SK-N-SH (cell line): ENCODE data around the gene CPTP. TPM values are rescaled to one million over a fixed set of nuclear protein-coding genes. Genes with fewer than 3 reads are reported as not detected.
A peak's percentile ranks its signal among the peaks of the same experiment; 100 is the strongest.

Source experiments
- CTCF ChIA-PET: fragments of 300-600, 350-600 bp; formaldehyde crosslinking; extraction: SDS; loops from one replicate; lab custom pipeline; 2021; lab: Yijun Ruan, JAX
- POLR2A ChIA-PET: fragments of 350-600 bp; sonication (Branson Sonifier 250); formaldehyde crosslinking; extraction: SDS; loops from one replicate; lab custom pipeline; 2020; ENCODE audit warnings: antibody characterized with exemption, inconsistent platforms; lab: Yijun Ruan, JAX
- DNase-seq: peaks from one replicate; pipeline ENCODE4 v3.0.0; 2012
- H2AFZ ChIP-seq: fragments of 200-600 bp; sonication (generic); 2 replicates; pipeline ENCODE4 v1.8.1; 2016; ENCODE audit warnings: antibody characterized with exemption, mild to moderate bottlenecking, low read depth
- H3F3A ChIP-seq: fragments of 200-600 bp; sonication (generic); replicated peaks from 2 replicates; pipeline ENCODE3; 2016; ENCODE audit warnings: antibody characterized with exemption, mild to moderate bottlenecking; ENCODE audit not compliant: insufficient read depth
- H3K27ac ChIP-seq, 2 experiments: fragments of 200-500 bp in 1 of 2; fragments of 200-600 bp in 1 of 2; sonication (Bioruptor generic) in 1 of 2; sonication (generic), shearing (Covaris generic) in 1 of 2; 2 replicates each; pipeline versions ENCODE4 v1.5.1 to v1.6.1; 2014 to 2016; ENCODE audit warnings: low read depth in 2 of 2, inconsistent platforms in 1 of 2, low read length in 1 of 2, mild to moderate bottlenecking in 1 of 2, mixed read lengths in 1 of 2
- H3K27me3 ChIP-seq: fragments of 200-600 bp; sonication (generic), shearing (Covaris generic); 2 replicates; pipeline ENCODE4 v1.6.1; 2016; ENCODE audit warnings: mixed run types; ENCODE audit not compliant: insufficient read depth
- H3K36me3 ChIP-seq, 2 experiments: fragments of 200-500 bp in 1 of 2; fragments of 200-600 bp in 1 of 2; sonication (Bioruptor generic) in 1 of 2; sonication (generic) in 1 of 2; replicated peaks in 1 of 2; 2 replicates each; pipeline versions ENCODE3 to v1.5.1; 2014 to 2016; ENCODE audit warnings: low read length in 1 of 2, mild to moderate bottlenecking in 1 of 2; ENCODE audit not compliant: insufficient read depth in 2 of 2, control insufficient read depth in 1 of 2
- H3K4me1 ChIP-seq, 2 experiments: fragments of 200-500 bp in 1 of 2; fragments of 200-600 bp in 1 of 2; sonication (Bioruptor generic) in 1 of 2; sonication (generic), shearing (Covaris generic) in 1 of 2; 2 replicates each; pipeline versions ENCODE4 v1.5.1 to v1.6.1; 2014 to 2016; ENCODE audit warnings: low read depth in 1 of 2, low read length in 1 of 2, mixed run types in 1 of 2; ENCODE audit not compliant: insufficient read depth in 2 of 2, control insufficient read depth in 1 of 2
- H3K4me2 ChIP-seq: fragments of 200-600 bp; sonication (generic), shearing (Covaris generic); 2 replicates; pipeline ENCODE4 v1.6.1; 2017; ENCODE audit warnings: mixed run types
- H3K4me3 ChIP-seq, 2 experiments: fragments of 200-500 bp in 1 of 2; fragments of 200-600 bp in 1 of 2; sonication (Bioruptor generic) in 1 of 2; sonication (generic), shearing (Covaris generic) in 1 of 2; 2 replicates each; pipeline versions ENCODE4 v1.5.1 to v1.8.1; 2014 to 2016; ENCODE audit warnings: low read depth in 2 of 2, inconsistent platforms in 1 of 2, low read length in 1 of 2, mild to moderate bottlenecking in 1 of 2, mixed read lengths in 1 of 2, moderate library complexity in 1 of 2
- H3K79me2 ChIP-seq: fragments of 200-600 bp; sonication (generic); 2 replicates; pipeline ENCODE4 v1.8.1; 2017; ENCODE audit warnings: mild to moderate bottlenecking; ENCODE audit not compliant: insufficient read depth
- H3K9ac ChIP-seq: fragments of 200-600 bp; sonication (generic); 2 replicates; pipeline ENCODE4 v1.6.1; 2017; ENCODE audit warnings: mixed run types
- H3K9me2 ChIP-seq: fragments of 200-600 bp; sonication (generic); 2 replicates; pipeline ENCODE4 v1.6.1; 2017; ENCODE audit warnings: mixed run types
- H3K9me3 ChIP-seq: fragments of 200-600 bp; sonication (generic); 2 replicates; pipeline ENCODE4 v1.6.1; 2017; ENCODE audit warnings: mixed run types, mild to moderate bottlenecking, moderate library complexity
- H4K20me1 ChIP-seq: fragments of 200-600 bp; sonication (generic); 2 replicates; pipeline ENCODE4 v1.6.1; 2017; ENCODE audit warnings: mild to moderate bottlenecking, mixed run types; ENCODE audit not compliant: insufficient read depth
- FOXJ3 ChIP-seq: sonication (generic); formaldehyde crosslinking; IDR thresholded peaks from 2 replicates; pipeline ENCODE4 v1.5.1; 2020; ENCODE audit warnings: mild to moderate bottlenecking, missing genetic modification reagents
- MEF2A ChIP-seq: IDR thresholded peaks from 2 replicates; pipeline ENCODE4 v1.4.0; 2012; ENCODE audit warnings: low read depth, borderline replicate concordance
- NRF1 ChIP-seq: IDR thresholded peaks from 2 replicates; pipeline ENCODE4 v1.6.1; 2012; ENCODE audit warnings: low read depth, mild to moderate bottlenecking, low read length
- RFX5 ChIP-seq: IDR thresholded peaks from 2 replicates; pipeline ENCODE4 v1.6.1; 2012; ENCODE audit warnings: mild to moderate bottlenecking, improper control_type of control experiment, low read length
- SIN3A ChIP-seq: IDR thresholded peaks from 2 replicates; pipeline ENCODE4 v1.6.1; 2012; ENCODE audit warnings: low read depth, mild to moderate bottlenecking, low read length, moderate library complexity, borderline replicate concordance
- TEAD4 ChIP-seq: IDR thresholded peaks from 2 replicates; pipeline ENCODE4 v1.4.0; 2012; ENCODE audit warnings: mild to moderate bottlenecking, borderline replicate concordance; ENCODE audit not compliant: insufficient read depth
- YY1 ChIP-seq: IDR thresholded peaks from 2 replicates; pipeline ENCODE4 v1.4.0; 2012; ENCODE audit warnings: low read depth, mild to moderate bottlenecking
- WGBS: methylation state at CpG from one replicate; pipeline ENCODE4 v1.1.6; 2017; ENCODE audit warnings: low lambda C conversion rate; 5-methylcytosine and 5-hydroxymethylcytosine counted together
- polyA plus RNA-seq, 3 experiments: library from polyadenylated mRNA; depleted of rRNA; stranded (reverse); fragments of >200 nt; gene quantifications; 2 replicates each; pipeline ENCODE4 v1.2.3, GENCODE V29; 2012
- TF ChIP-seq, protein P1 (sequence below): IDR thresholded peaks from 2 replicates; pipeline ENCODE4 v1.6.1; 2012; ENCODE audit warnings: mild to moderate bottlenecking, low read depth, low read length, moderate library complexity
- TF ChIP-seq, protein P2 (sequence below): IDR thresholded peaks from 2 replicates; pipeline ENCODE4; 2012

The CPTP gene
- polyA plus RNA-seq, 1 of the 3 experiments (the other 2 are of a cell fraction), result 13.4 TPM

DNA sequence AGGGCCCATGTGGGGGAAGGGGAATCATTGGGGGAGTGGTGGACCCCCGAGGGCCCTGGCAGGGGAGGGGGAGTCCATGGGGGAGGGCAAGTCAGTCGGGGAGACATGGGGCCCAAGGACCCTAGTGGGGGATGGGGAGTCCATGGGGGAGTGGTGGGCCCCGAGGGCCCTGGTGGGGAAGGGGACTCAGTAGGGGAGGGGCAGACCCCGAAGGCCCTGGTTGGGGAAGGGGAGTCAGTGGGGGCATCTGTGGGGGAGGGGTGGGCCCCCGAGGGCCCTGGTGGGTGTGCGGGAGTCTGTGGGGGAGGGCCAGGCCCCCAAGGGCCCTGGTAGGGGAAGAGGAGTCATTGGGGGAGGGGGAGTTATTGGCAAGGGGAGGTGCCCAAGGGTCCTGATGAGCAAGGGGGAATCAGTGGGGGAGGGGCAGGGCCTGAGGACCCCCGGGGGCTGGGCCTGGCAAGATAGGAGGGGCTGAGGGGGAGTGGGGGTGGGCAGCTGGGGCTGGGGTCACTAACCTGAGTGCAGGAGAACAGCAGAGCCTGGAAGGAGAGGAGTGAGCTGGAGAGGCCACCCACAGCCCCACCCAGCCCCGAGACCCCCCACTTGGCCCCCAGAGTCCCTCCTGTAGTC lies 31.7 kb downstream of the CPTP start:
- Histone ChIP-seq H3K9ac (no peak overlapping the region), H4K20me1 (no peaks in the 10 kb centered on the region), H3F3A (peaks cover 9% of the 10 kb centered on the region), H2AFZ (no peak overlapping the region), H3K4me3 (no peak overlapping the region), H3K9me2 (no peaks in the 10 kb centered on the region), H3K27ac (no peak overlapping the region; a peak in 1 of 4 replicates), H3K27me3 (no peaks in the 10 kb centered on the region), H3K79me2 (no peaks in the 10 kb centered on the region), H3K36me3 (no peaks in the 10 kb centered on the region), H3K4me1 (peaks cover 20 to 68% of the 10 kb centered on the region in 2 experiments; a peak in 3 of 4 replicates), H3K4me2 (no peak overlapping the region), H3K9me3 (no peaks in the 10 kb centered on the region)
- TF ChIP-seq RFX5 (no peak), YY1 (no peak), FOXJ3 (CRISPR knock-in tag) (no peak), TEAD4 (no peak), MEF2A (no peak), SIN3A (no peak)
- TF ChIP-seq, protein P1, sequence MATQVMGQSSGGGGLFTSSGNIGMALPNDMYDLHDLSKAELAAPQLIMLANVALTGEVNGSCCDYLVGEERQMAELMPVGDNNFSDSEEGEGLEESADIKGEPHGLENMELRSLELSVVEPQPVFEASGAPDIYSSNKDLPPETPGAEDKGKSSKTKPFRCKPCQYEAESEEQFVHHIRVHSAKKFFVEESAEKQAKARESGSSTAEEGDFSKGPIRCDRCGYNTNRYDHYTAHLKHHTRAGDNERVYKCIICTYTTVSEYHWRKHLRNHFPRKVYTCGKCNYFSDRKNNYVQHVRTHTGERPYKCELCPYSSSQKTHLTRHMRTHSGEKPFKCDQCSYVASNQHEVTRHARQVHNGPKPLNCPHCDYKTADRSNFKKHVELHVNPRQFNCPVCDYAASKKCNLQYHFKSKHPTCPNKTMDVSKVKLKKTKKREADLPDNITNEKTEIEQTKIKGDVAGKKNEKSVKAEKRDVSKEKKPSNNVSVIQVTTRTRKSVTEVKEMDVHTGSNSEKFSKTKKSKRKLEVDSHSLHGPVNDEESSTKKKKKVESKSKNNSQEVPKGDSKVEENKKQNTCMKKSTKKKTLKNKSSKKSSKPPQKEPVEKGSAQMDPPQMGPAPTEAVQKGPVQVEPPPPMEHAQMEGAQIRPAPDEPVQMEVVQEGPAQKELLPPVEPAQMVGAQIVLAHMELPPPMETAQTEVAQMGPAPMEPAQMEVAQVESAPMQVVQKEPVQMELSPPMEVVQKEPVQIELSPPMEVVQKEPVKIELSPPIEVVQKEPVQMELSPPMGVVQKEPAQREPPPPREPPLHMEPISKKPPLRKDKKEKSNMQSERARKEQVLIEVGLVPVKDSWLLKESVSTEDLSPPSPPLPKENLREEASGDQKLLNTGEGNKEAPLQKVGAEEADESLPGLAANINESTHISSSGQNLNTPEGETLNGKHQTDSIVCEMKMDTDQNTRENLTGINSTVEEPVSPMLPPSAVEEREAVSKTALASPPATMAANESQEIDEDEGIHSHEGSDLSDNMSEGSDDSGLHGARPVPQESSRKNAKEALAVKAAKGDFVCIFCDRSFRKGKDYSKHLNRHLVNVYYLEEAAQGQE, result no peak
- WGBS, result 42% methylated on average over 8 of the region's 8 CpGs
- no peak for DNase-seq
- POLR2A ChIA-PET, result interaction anchor here (1.3 kb wide), 1 partner anchor 15 kb away, joined by 4 read pairs; no protein-coding TSS in a partner anchor
- CTCF ChIA-PET, result interaction anchor here (5.1 kb wide), 1 partner anchor 16 kb away, joined by 48 read pairs; no protein-coding TSS in a partner anchor

DNA sequence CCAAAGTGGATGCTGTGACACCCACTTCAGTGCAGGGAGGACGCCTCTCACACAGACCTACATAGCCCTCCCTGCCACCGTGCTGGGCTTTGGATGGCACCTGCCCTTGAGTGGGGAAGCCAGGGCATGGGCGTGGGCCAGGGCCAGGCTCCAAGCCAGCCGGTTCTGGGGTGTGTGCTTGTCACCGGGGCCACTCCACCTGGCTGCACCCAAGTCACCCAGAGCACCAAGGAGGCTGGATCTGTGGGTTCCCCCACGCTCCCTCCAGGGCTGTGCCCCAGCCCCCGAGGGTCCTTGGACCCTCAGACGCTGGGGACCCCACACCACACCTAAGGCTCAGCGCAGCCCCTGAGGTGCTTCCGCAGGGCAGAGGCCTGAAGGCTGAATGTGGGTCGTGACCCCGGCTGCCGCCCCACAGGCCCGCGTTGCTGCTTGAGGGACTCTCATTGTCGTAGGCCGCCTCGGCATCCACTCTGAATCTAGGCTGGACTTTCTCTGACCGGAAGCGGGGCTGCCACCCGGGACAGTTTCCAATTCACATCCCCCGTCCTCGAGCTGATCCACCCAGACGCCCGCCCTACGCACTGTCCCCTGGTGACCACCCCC lies 32.3 kb downstream of the CPTP start:
- H3F3A ChIP-seq, result peaks cover 9% of the 10 kb centered on the region
- DNase-seq, result no peak
- H3K4me1 ChIP-seq, result peaks cover 20 to 63% of the 10 kb centered on the region in 2 experiments; a peak in 3 of 4 replicates
- H3K4me2 ChIP-seq, result no peak overlapping the region
- no peaks in the 10 kb centered on the region for H3K27me3 ChIP-seq
- H3K79me2 ChIP-seq, result no peaks in the 10 kb centered on the region
- TF ChIP-seq, protein P2, sequence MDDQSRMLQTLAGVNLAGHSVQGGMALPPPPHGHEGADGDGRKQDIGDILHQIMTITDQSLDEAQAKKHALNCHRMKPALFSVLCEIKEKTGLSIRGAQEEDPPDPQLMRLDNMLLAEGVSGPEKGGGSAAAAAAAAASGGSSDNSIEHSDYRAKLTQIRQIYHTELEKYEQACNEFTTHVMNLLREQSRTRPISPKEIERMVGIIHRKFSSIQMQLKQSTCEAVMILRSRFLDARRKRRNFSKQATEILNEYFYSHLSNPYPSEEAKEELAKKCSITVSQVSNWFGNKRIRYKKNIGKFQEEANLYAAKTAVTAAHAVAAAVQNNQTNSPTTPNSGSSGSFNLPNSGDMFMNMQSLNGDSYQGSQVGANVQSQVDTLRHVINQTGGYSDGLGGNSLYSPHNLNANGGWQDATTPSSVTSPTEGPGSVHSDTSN, result 0 out of 2 replicates have a peak, but pooled peaks have one; percentile 3
- no peak for TF ChIP-seq NRF1
- no peak overlapping the region for H3K4me3 ChIP-seq
- no peak overlapping the region for H2AFZ ChIP-seq
- no peaks in the 10 kb centered on the region for H3K36me3 ChIP-seq
- H3K9ac ChIP-seq, result no peak overlapping the region
- POLR2A ChIA-PET, result no interaction called here
- no peaks in the 10 kb centered on the region for H3K9me2 ChIP-seq
- no peaks in the 10 kb centered on the region for H3K9me3 ChIP-seq
- H3K27ac ChIP-seq, result peak overlapping the region in 1 of 2 experiments; percentile 11; a peak in 1 of 4 replicates
- H4K20me1 ChIP-seq, result no peaks in the 10 kb centered on the region
- CTCF ChIA-PET, result interaction anchor here (3.6 kb wide), 1 partner anchor 14 kb away, joined by 37 read pairs; no protein-coding TSS in a partner anchor
- no CpG with 5 or more reads among the region's 26 CpGs for WGBS
